Measurements from ENCODE around the gene COMMD1.
"Not testable (repeated sequence)": the region's sequence is repeated elsewhere in the genome, so short reads cannot be mapped to it uniquely, and the experiment has no call there.

COMMD1 gene

GRCh38 chr2:61905372-61906185, at the start of gene COMMD1:
COMMD1 (plus strand) TSS chr2:61905674; CDS start chr2:61905679, 5 bp downstream.
- DNase-seq = peak; percentile 17

- DNase-seq = no peak
These were observed 48.2 kb upstream of the COMMD1 start for GRCh38 chr2:61857224-61857623.

- DNase-seq = no peak
These were observed 43.4 kb upstream of the COMMD1 start for GRCh38 chr2:61862085-61862484.

GRCh38 chr2:61866482-61867089, 38.9 kb upstream of the COMMD1 start:
- not testable (repeated sequence) for DNase-seq

GRCh38 chr2:61876400-61876799, 29.1 kb upstream of the COMMD1 start:
- DNase-seq = no peak

- no peak for DNase-seq
These were observed 27.8 kb upstream of the COMMD1 start for GRCh38 chr2:61877571-61878245.

- DNase-seq = no peak
These were observed 26.7 kb upstream of the COMMD1 start for GRCh38 chr2:61878761-61879160.

GRCh38 chr2:61879351-61879750, 26.1 kb upstream of the COMMD1 start:
- DNase-seq = not testable (repeated sequence)

- DNase-seq = no peak
These were observed 22.6 kb upstream of the COMMD1 start for GRCh38 chr2:61882850-61883249.

- no peak for DNase-seq
These were observed 19.4 kb upstream of the COMMD1 start for GRCh38 chr2:61885896-61886603.

GRCh38 chr2:61887717-61888266, 17.7 kb upstream of the COMMD1 start:
- no peak for DNase-seq

GRCh38 chr2:61888267-61889055, 17.0 kb upstream of the COMMD1 start, which contains the start of gene CCT4:
CCT4 (minus strand) TSS chr2:61888656; CDS start chr2:61888507, 149 bp downstream.
- peak; percentile 73 for DNase-seq

GRCh38 chr2:61898810-61899209, 6.7 kb upstream of the COMMD1 start:
- DNase-seq = no peak

- no peak for DNase-seq
These were observed 5.2 kb upstream of the COMMD1 start for GRCh38 chr2:61900281-61900680.

- no peak for DNase-seq
These were observed 654 bp downstream of the COMMD1 start for GRCh38 chr2:61906186-61906470.

GRCh38 chr2:61909116-61909515, 3.6 kb downstream of the COMMD1 start:
- no peak for DNase-seq

- DNase-seq = no peak
These were observed 5.1 kb downstream of the COMMD1 start for GRCh38 chr2:61910603-61911002.

GRCh38 chr2:61911510-61911909, 6.0 kb downstream of the COMMD1 start:
- no peak for DNase-seq

- DNase-seq = not testable (repeated sequence)
These were observed 9.3 kb downstream of the COMMD1 start for GRCh38 chr2:61914794-61915193.

- no peak for DNase-seq
These were observed 15.1 kb downstream of the COMMD1 start for GRCh38 chr2:61920548-61920947.

- DNase-seq = no peak
These were observed 17.2 kb downstream of the COMMD1 start for GRCh38 chr2:61922714-61923113.

Measured in GOT3 (cell line).